ENCODE results near the gene EFNB3.

- TF ChIP-seq CTCF (conservative IDR thresholded peaks at IDR 0.05; ENCODE audit: low read depth, low read length) (no peak), EZH2 (IDR thresholded peaks at IDR 0.05; ENCODE audit: borderline replicate concordance, low read depth, low read length, poor library complexity, severe bottlenecking) (no peak)
Observed at GRCh38 chr17:7712111-7712771, 7.2 kb downstream of the EFNB3 start.

All from A673 (cell line).